ENCODE measurements around the gene AMOTL1.

Gene AMOTL1

GRCh38 chr11:94759522-94759921 lies 8.6 kb upstream of the AMOTL1 start:
- Histone ChIP-seq H3K27me3 (replicated peaks; ENCODE audit: control insufficient read depth, insufficient read depth, low read length) (no peaks in the 10 kb centered on the region), H3K36me3 (ENCODE audit: control insufficient read depth, insufficient read depth, low read length, severe bottlenecking) (no peaks in the 10 kb centered on the region), H3K9me3 (ENCODE audit: control insufficient read depth, low read length) (no peaks in the 10 kb centered on the region), H3K4me3 (ENCODE audit: low read length) (no peak overlapping the region), H3K4me1 (ENCODE audit: control insufficient read depth, insufficient read depth, low read length) (peaks cover 23% of the 10 kb centered on the region), H3K9ac (ENCODE audit: low read length) (no peak overlapping the region)
- no peak for DNase-seq (ENCODE audit: low read depth)

GRCh38 chr11:94760296-94760695 lies 7.9 kb upstream of the AMOTL1 start:
- Histone ChIP-seq H3K4me3 (ENCODE audit: low read length) (no peak overlapping the region), H3K9ac (ENCODE audit: low read length) (no peak overlapping the region), H3K27me3 (replicated peaks; ENCODE audit: control insufficient read depth, insufficient read depth, low read length) (no peaks in the 10 kb centered on the region), H3K36me3 (ENCODE audit: control insufficient read depth, insufficient read depth, low read length, severe bottlenecking) (no peaks in the 10 kb centered on the region), H3K4me1 (ENCODE audit: control insufficient read depth, insufficient read depth, low read length) (peaks cover 23% of the 10 kb centered on the region), H3K9me3 (ENCODE audit: control insufficient read depth, low read length) (no peaks in the 10 kb centered on the region)
- no peak for DNase-seq (ENCODE audit: low read depth)

- peaks cover 27% of the 10 kb centered on the region for H3K4me1 ChIP-seq (ENCODE audit: control insufficient read depth, insufficient read depth, low read length)
- H3K36me3 ChIP-seq (ENCODE audit: control insufficient read depth, insufficient read depth, low read length, severe bottlenecking), result no peaks in the 10 kb centered on the region
- H3K9me3 ChIP-seq (ENCODE audit: control insufficient read depth, low read length), result no peaks in the 10 kb centered on the region
- no peaks in the 10 kb centered on the region for H3K27me3 ChIP-seq (replicated peaks; ENCODE audit: control insufficient read depth, insufficient read depth, low read length)
- peak; percentile 46 for DNase-seq (ENCODE audit: low read depth)
- no peak overlapping the region for H3K9ac ChIP-seq (ENCODE audit: low read length)
- no peak overlapping the region for H3K4me3 ChIP-seq (ENCODE audit: low read length)
Observed at GRCh38 chr11:94762208-94762607, 5.9 kb upstream of the AMOTL1 start.

- H3K4me3 ChIP-seq (ENCODE audit: low read length), result no peak overlapping the region
- DNase-seq (ENCODE audit: low read depth), result no peak
- no peak overlapping the region for H3K9ac ChIP-seq (ENCODE audit: low read length)
Observed at GRCh38 chr11:94762995-94763394, 5.2 kb upstream of the AMOTL1 start.

GRCh38 chr11:94766713-94767206 lies 1.4 kb upstream of the AMOTL1 start:
- peak; percentile 48 for DNase-seq (ENCODE audit: low read depth)
- no peak overlapping the region for H3K9ac ChIP-seq (ENCODE audit: low read length)
- peaks cover 50% of the 10 kb centered on the region for H3K4me1 ChIP-seq (ENCODE audit: control insufficient read depth, insufficient read depth, low read length)
- no peaks in the 10 kb centered on the region for H3K9me3 ChIP-seq (ENCODE audit: control insufficient read depth, low read length)
- H3K27me3 ChIP-seq (replicated peaks; ENCODE audit: control insufficient read depth, insufficient read depth, low read length), result no peaks in the 10 kb centered on the region
- no peaks in the 10 kb centered on the region for H3K36me3 ChIP-seq (ENCODE audit: control insufficient read depth, insufficient read depth, low read length, severe bottlenecking)
- H3K4me3 ChIP-seq (ENCODE audit: low read length), result no peak overlapping the region

More at GRCh38 chr11:94762995-94763394, 5.2 kb upstream of the AMOTL1 start:
- Histone ChIP-seq H3K27me3 (replicated peaks; ENCODE audit: control insufficient read depth, insufficient read depth, low read length) (no peaks in the 10 kb centered on the region), H3K4me1 (ENCODE audit: control insufficient read depth, insufficient read depth, low read length) (peaks cover 34% of the 10 kb centered on the region), H3K36me3 (ENCODE audit: control insufficient read depth, insufficient read depth, low read length, severe bottlenecking) (no peaks in the 10 kb centered on the region), H3K9me3 (ENCODE audit: control insufficient read depth, low read length) (no peaks in the 10 kb centered on the region)

GRCh38 chr11:94767291-94767690 lies 865 bp upstream of the AMOTL1 start:
- peaks cover 44% of the 10 kb centered on the region for H3K4me1 ChIP-seq (ENCODE audit: control insufficient read depth, insufficient read depth, low read length)
- DNase-seq (ENCODE audit: low read depth), result no peak
- H3K9me3 ChIP-seq (ENCODE audit: control insufficient read depth, low read length), result no peaks in the 10 kb centered on the region
- peak overlapping the region; percentile 95 for H3K9ac ChIP-seq (ENCODE audit: low read length)
- no peaks in the 10 kb centered on the region for H3K27me3 ChIP-seq (replicated peaks; ENCODE audit: control insufficient read depth, insufficient read depth, low read length)
- peak overlapping the region; percentile 93 for H3K4me3 ChIP-seq (ENCODE audit: low read length)
- no peaks in the 10 kb centered on the region for H3K36me3 ChIP-seq (ENCODE audit: control insufficient read depth, insufficient read depth, low read length, severe bottlenecking)

GRCh38 chr11:94768602-94769541 lies 716 bp downstream of the AMOTL1 start:
- Histone ChIP-seq H3K4me3 (ENCODE audit: low read length) (peak overlapping the region; percentile 93), H3K4me1 (ENCODE audit: control insufficient read depth, insufficient read depth, low read length) (peaks cover 30% of the 10 kb centered on the region), H3K9ac (ENCODE audit: low read length) (peak overlapping the region; percentile 95), H3K27me3 (replicated peaks; ENCODE audit: control insufficient read depth, insufficient read depth, low read length) (no peaks in the 10 kb centered on the region), H3K36me3 (ENCODE audit: control insufficient read depth, insufficient read depth, low read length, severe bottlenecking) (no peaks in the 10 kb centered on the region), H3K9me3 (ENCODE audit: control insufficient read depth, low read length) (no peaks in the 10 kb centered on the region)
- peak; percentile 84 for DNase-seq (ENCODE audit: low read depth)

DNA sequence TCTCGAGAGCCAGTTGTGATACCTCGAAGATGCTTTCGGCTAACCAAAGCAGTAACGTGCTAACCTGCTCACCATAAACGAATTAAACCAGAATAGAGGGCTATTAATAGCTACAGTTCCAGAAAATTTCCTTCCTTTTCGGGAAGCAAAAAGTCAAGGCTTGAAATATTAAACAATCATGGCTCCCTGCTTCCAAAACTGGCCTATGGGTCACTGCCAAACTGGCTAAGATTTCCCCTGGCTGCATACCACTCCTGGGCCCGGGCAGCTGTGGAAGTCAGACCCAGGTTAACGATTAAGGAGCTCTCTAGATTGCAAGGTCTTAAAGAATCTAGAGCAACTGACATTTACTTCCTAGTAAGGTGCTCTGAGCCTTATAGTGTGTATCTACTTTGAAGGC lies 1.7 kb downstream of the AMOTL1 start:
- Histone ChIP-seq H3K27me3 (replicated peaks; ENCODE audit: control insufficient read depth, insufficient read depth, low read length) (no peaks in the 10 kb centered on the region), H3K4me1 (ENCODE audit: control insufficient read depth, insufficient read depth, low read length) (peaks cover 37% of the 10 kb centered on the region), H3K4me3 (ENCODE audit: low read length) (peak overlapping the region; percentile 93), H3K9me3 (ENCODE audit: control insufficient read depth, low read length) (no peaks in the 10 kb centered on the region), H3K36me3 (ENCODE audit: control insufficient read depth, insufficient read depth, low read length, severe bottlenecking) (no peaks in the 10 kb centered on the region), H3K9ac (ENCODE audit: low read length) (peak overlapping the region; percentile 95)
- DNase-seq (ENCODE audit: low read depth), result peak; percentile 60

DNA sequence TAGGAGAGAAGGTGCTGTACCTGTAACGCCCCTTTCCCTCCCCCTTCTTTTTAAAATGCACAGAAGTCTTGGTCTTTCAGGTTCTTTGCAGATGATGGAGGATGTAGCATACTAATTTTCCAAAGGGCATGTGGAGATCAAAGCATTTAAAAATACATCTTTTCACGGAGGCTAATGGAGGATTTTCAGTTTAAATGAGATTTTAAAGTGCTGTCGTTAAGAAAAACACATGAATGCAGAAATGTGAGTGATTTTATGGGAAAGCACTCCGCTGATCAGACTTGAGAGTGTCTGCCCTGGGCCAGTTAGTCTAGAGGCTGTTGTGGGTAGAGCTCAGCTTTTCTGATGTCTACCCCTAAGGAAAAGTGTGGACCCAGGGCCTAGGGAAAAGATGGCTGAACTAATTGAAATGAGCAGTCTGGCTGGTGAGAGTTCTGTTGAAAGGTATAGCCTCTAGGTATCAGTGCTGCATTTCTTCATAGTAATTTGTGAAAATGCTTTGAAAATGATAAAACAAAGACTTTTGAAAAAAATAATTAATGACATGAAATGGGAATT lies 2.5 kb downstream of the AMOTL1 start:
- Histone ChIP-seq H3K4me3 (ENCODE audit: low read length) (peak overlapping the region; percentile 93), H3K36me3 (ENCODE audit: control insufficient read depth, insufficient read depth, low read length, severe bottlenecking) (no peaks in the 10 kb centered on the region), H3K27me3 (replicated peaks; ENCODE audit: control insufficient read depth, insufficient read depth, low read length) (no peaks in the 10 kb centered on the region), H3K9ac (ENCODE audit: low read length) (no peak overlapping the region), H3K9me3 (ENCODE audit: control insufficient read depth, low read length) (no peaks in the 10 kb centered on the region), H3K4me1 (ENCODE audit: control insufficient read depth, insufficient read depth, low read length) (peaks cover 37% of the 10 kb centered on the region)
- no peak for DNase-seq (ENCODE audit: low read depth)

DNA sequence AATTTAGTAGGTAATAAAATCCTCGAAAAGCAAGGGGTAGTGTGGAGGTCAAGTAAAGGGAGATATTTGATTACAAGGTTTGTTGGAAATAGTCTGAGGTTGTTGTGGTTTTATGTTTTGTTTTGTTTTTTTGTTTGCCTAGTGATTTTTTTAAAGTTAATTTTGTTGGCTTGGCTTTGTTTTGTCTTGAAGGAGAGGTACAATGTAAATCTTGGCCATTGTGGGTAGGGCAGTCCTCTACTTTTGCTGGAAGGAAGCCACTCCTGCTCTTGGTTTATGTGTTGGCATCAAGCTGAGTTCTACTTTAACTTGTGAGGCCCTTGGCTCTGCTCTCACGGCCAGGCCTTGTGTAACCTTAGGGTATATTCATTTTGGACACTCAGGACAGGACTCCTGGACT lies 3.2 kb downstream of the AMOTL1 start:
- Histone ChIP-seq H3K4me1 (ENCODE audit: control insufficient read depth, insufficient read depth, low read length) (peaks cover 42% of the 10 kb centered on the region), H3K4me3 (ENCODE audit: low read length) (peak overlapping the region; percentile 16), H3K9me3 (ENCODE audit: control insufficient read depth, low read length) (no peaks in the 10 kb centered on the region), H3K36me3 (ENCODE audit: control insufficient read depth, insufficient read depth, low read length, severe bottlenecking) (no peaks in the 10 kb centered on the region), H3K27me3 (replicated peaks; ENCODE audit: control insufficient read depth, insufficient read depth, low read length) (no peaks in the 10 kb centered on the region), H3K9ac (ENCODE audit: low read length) (no peak overlapping the region)
- DNase-seq (ENCODE audit: low read depth), result no peak

- Histone ChIP-seq H3K4me3 (ENCODE audit: low read length) (no peak overlapping the region), H3K9me3 (ENCODE audit: control insufficient read depth, low read length) (no peaks in the 10 kb centered on the region), H3K27me3 (replicated peaks; ENCODE audit: control insufficient read depth, insufficient read depth, low read length) (no peaks in the 10 kb centered on the region), H3K36me3 (ENCODE audit: control insufficient read depth, insufficient read depth, low read length, severe bottlenecking) (no peaks in the 10 kb centered on the region), H3K9ac (ENCODE audit: low read length) (no peak overlapping the region), H3K4me1 (ENCODE audit: control insufficient read depth, insufficient read depth, low read length) (peaks cover 47% of the 10 kb centered on the region)
- no peak for DNase-seq (ENCODE audit: low read depth)
Observed at GRCh38 chr11:94771951-94772350, 3.8 kb downstream of the AMOTL1 start.

Data from adipocyte (in vitro differentiated cells).